GM12878 (cell line): Measurements from ENCODE around the gene TNK2. TPM values are rescaled to one million over a fixed set of nuclear protein-coding genes. Genes with fewer than 3 reads are reported as not detected.

Experiments used
- ATAC-seq: fragments of 200-7000 bp; cut with Tn5 transposase; 3 replicates; pipeline ENCODE4 v1.9.1; 2020; ENCODE audit warnings: mild to moderate bottlenecking, moderate library complexity
- BruUV-seq: library from RNA; stranded (reverse); fragments of 400-500 nt; replicated peaks from 2 replicates; lab custom pipeline; 2021; lab: Mats Ljungman, UMichigan
- CTCF ChIA-PET: fragments of 300-600 bp; sonication (Branson Sonifier 250); formaldehyde crosslinking; extraction: SDS; loops from one replicate; lab custom pipeline; 2021; ENCODE audit warnings: inconsistent platforms; lab: Yijun Ruan, JAX
- POLR2A ChIA-PET: fragments of 350-600 bp; formaldehyde crosslinking; extraction: SDS; loops from one replicate; lab custom pipeline; 2021; ENCODE audit warnings: inconsistent platforms; lab: Charles Lee
- RAD21 ChIA-PET: fragments of 300-600 bp; sonication (Branson Sonifier 250); formaldehyde crosslinking; loops from one replicate; lab custom pipeline; 2023; ENCODE audit warnings: antibody characterized with exemption; ENCODE audit not compliant: unreplicated experiment; lab: Charles Lee
- SMC1A ChIA-PET: fragments of 300-600 bp; sonication (Branson Sonifier 250); formaldehyde crosslinking; loops from one replicate; lab custom pipeline; 2023; ENCODE audit not compliant: unreplicated experiment, uncharacterized antibody; lab: Charles Lee
- DNase-seq: peaks from one replicate; pipeline ENCODE4 v3.0.0-alpha.2; 2011; ENCODE audit warnings: low read depth, low spot score
- FAIRE-seq: peaks from 3 replicates; lab custom pipeline; 2011; peaks lifted over from hg19 to GRCh38; lab: Jason Lieb, UNC
- H2AFZ ChIP-seq: 2 replicates; pipeline ENCODE4 v1.6.0; 2011; ENCODE audit warnings: low read depth, low read length, control low read depth; ENCODE audit not compliant: control insufficient read depth
- H3K27ac ChIP-seq: 2 replicates; pipeline ENCODE4 v1.5.1; 2011; ENCODE audit warnings: control low read depth; ENCODE audit not compliant: control insufficient read depth, insufficient read depth
- H3K27me3 ChIP-seq, 2 experiments: replicated peaks in 1 of 2; 2 replicates each; pipeline versions ENCODE4 v1.6.0 to v1.6.1; 2011; ENCODE audit warnings: low read length in 1 of 2; ENCODE audit not compliant: control insufficient read depth in 2 of 2, insufficient read depth in 2 of 2
- H3K36me3 ChIP-seq, 2 experiments: 2 replicates each; pipeline ENCODE4 v1.5.1; 2011; ENCODE audit warnings: low read length in 1 of 2; ENCODE audit not compliant: control insufficient read depth in 2 of 2, insufficient read depth in 2 of 2
- H3K4me1 ChIP-seq: 2 replicates; pipeline ENCODE4 v1.6.1; 2011; ENCODE audit warnings: mild to moderate bottlenecking, low read length, moderate library complexity, mixed read lengths; ENCODE audit not compliant: control insufficient read depth, insufficient read depth
- H3K4me2 ChIP-seq: 2 replicates; pipeline ENCODE4 v1.6.0; 2011; ENCODE audit warnings: control low read depth; ENCODE audit not compliant: control insufficient read depth, insufficient read depth
- H3K4me3 ChIP-seq: fragments of 200-600 bp; sonication (generic); 2 replicates; pipeline ENCODE4 v1.5.1; 2016
- H3K79me2 ChIP-seq: 2 replicates; pipeline ENCODE4 v1.6.0; 2011; ENCODE audit warnings: low read length; ENCODE audit not compliant: control insufficient read depth, insufficient read depth
- H3K9ac ChIP-seq: 2 replicates; pipeline ENCODE4 v1.8.0; 2011; ENCODE audit warnings: low read length, control low read depth, mixed read lengths; ENCODE audit not compliant: control insufficient read depth, insufficient read depth
- H3K9me3 ChIP-seq: replicated peaks from 3 replicates; pipeline ENCODE4 v1.5.1; 2011; ENCODE audit warnings: mild to moderate bottlenecking, low read length; ENCODE audit not compliant: control insufficient read depth, insufficient read depth
- H4K20me1 ChIP-seq: 2 replicates; pipeline ENCODE4 v1.6.0; 2011; ENCODE audit not compliant: control insufficient read depth, insufficient read depth
- ASH2L ChIP-seq: fragments of 300-600, 200-600 bp; sonication (generic); IDR thresholded peaks from 2 replicates; pipeline ENCODE4 v1.6.1; 2017; ENCODE audit warnings: low read depth, mild to moderate bottlenecking, borderline replicate concordance
- CBX5 ChIP-seq: sonication (generic); IDR thresholded peaks from 2 replicates; pipeline ENCODE4 v1.6.1; 2016; ENCODE audit warnings: low read depth, moderate library complexity, mild to moderate bottlenecking, inconsistent platforms
- CHD2 ChIP-seq: IDR thresholded peaks from 2 replicates; pipeline ENCODE4 v1.6.1; 2011; ENCODE audit warnings: low read depth, low read length, improper control_type of control experiment, borderline replicate concordance
- CREM ChIP-seq: IDR thresholded peaks from 2 replicates; pipeline ENCODE4 v1.6.1; 2014; ENCODE audit warnings: antibody characterized with exemption, low read depth
- MLLT1 ChIP-seq: fragments of 450-650 bp; IDR thresholded peaks from 2 replicates; pipeline ENCODE4 v1.6.1; 2016; ENCODE audit warnings: mild to moderate bottlenecking
- MYC ChIP-seq: IDR thresholded peaks from 2 replicates; pipeline ENCODE4 v1.6.1; 2011; ENCODE audit warnings: mild to moderate bottlenecking, low read length, moderate library complexity, inconsistent platforms; ENCODE audit not compliant: insufficient read depth, insufficient replicate concordance, insufficient read length, severe bottlenecking
- NR2F1 ChIP-seq: fragments of 450-650 bp; conservative IDR thresholded peaks from 2 replicates; pipeline ENCODE4 v1.6.1; 2017; ENCODE audit warnings: mild to moderate bottlenecking
- RAD21 ChIP-seq: IDR thresholded peaks from 2 replicates; pipeline ENCODE4 v1.6.1; 2011; ENCODE audit warnings: mild to moderate bottlenecking, low read depth, low read length, moderate library complexity; ENCODE audit not compliant: insufficient read depth
- SIX5 ChIP-seq: IDR thresholded peaks from 2 replicates; pipeline ENCODE4 v1.6.1; 2011; ENCODE audit warnings: mild to moderate bottlenecking, low read depth, low read length, moderate library complexity; ENCODE audit not compliant: severe bottlenecking
- SRF ChIP-seq, 2 experiments: IDR thresholded peaks; 2 replicates each; pipeline ENCODE4 v1.6.1; 2011; ENCODE audit warnings: low read depth in 2 of 2, low read length in 2 of 2, mild to moderate bottlenecking in 1 of 2, moderate library complexity in 1 of 2
- ZNF207 ChIP-seq: fragments of 450-650 bp; IDR thresholded peaks from 2 replicates; pipeline ENCODE4 v1.6.1; 2014; ENCODE audit warnings: antibody characterized with exemption, mild to moderate bottlenecking, borderline replicate concordance
- WGBS: methylation state at CpG from one replicate; pipeline ENCODE4 v1.1.6; 2016; ENCODE audit warnings: low lambda C conversion rate; ENCODE audit not compliant: insufficient replicate concordance, insufficient coverage; ENCODE audit errors: missing lambda C conversion rate; 5-methylcytosine and 5-hydroxymethylcytosine counted together
- in situ Hi-C: fragments of 300-500 bp; cut with MboI; formaldehyde crosslinking; loops from 9 replicates; pipeline ENCODE4 v1.14.3; 2018; ENCODE audit warnings: mixed read lengths
- intact Hi-C: fragments of 100-400 bp; cut with micrococcal nuclease; formaldehyde crosslinking; loops from one replicate; pipeline ENCODE4 v1.14.2; 2022; ENCODE audit not compliant: unreplicated experiment
- polyA plus RNA-seq, 11 experiments: library from polyadenylated mRNA; depleted of rRNA in 4 of 11; unstranded in 6 of 11; stranded (reverse) in 5 of 11; fragments of >200 nt; fragmentation: Nextera tagmentation in 4 of 11; fragmentation: Illumina TruSeq in 1 of 11; extraction: Ambion mirVana in 4 of 11; extraction: Trizol in 1 of 11; gene quantifications; 1 replicate in 1 of 11; 2 replicates in 10 of 11; pipeline versions ENCODE4 v1.2.1 to v1.2.3, GENCODE V29; 2011 to 2016; ENCODE audit warnings: inconsistent platforms in 2 of 11, missing spikeins in 2 of 11, low read depth in 1 of 11
- total RNA-seq, 4 experiments: library from RNA; depleted of rRNA in 3 of 4; stranded (reverse); fragments of >200 nt in 3 of 4; fragmentation: Illumina TruSeq in 1 of 4; extraction: Trizol in 1 of 4; gene quantifications; 2 replicates each; pipeline versions ENCODE4 v1.2.1 to v1.2.3, GENCODE V29; 2013 to 2021
- TF ChIP-seq, protein P1 (sequence below): fragments of 450-650 bp; formaldehyde crosslinking; IDR thresholded peaks from 2 replicates; pipeline ENCODE4 v1.5.0; 2022; ENCODE audit warnings: mild to moderate bottlenecking, missing genetic modification characterization
- TF ChIP-seq, protein P2 (sequence below): fragments of 450-650 bp; IDR thresholded peaks from 2 replicates; pipeline ENCODE4 v1.6.1; 2017; ENCODE audit warnings: mild to moderate bottlenecking, moderate library complexity

TNK2 gene
- total and polyA plus RNA-seq, 10 of the 15 experiments (the other 5 are each of a cell fraction or from before 2014, with no cell fraction given), result 0.13 to 47.8 (median 10.8) TPM

- H3K27ac ChIP-seq, result no peak overlapping the region
- 74% methylated on average over 7 of the region's 8 CpGs for WGBS
- H3K4me2 ChIP-seq, result no peak overlapping the region
- H3K9me3 ChIP-seq, result no peaks in the 10 kb centered on the region
- H3K4me3 ChIP-seq, result no peak overlapping the region
- FAIRE-seq, result no peak
- H4K20me1 ChIP-seq, result no peaks in the 10 kb centered on the region
- no peak for ATAC-seq
- no peak for DNase-seq
- no peak overlapping the region for H3K9ac ChIP-seq
- no peaks in the 10 kb centered on the region for H3K4me1 ChIP-seq
- no TSS peak for BruUV-seq
- intact Hi-C loops, result no loop called here
- no peaks in the 10 kb centered on the region for H3K27me3 ChIP-seq
- in situ Hi-C loops, result no loop called here
- ChIA-PET POLR2A (no interaction called here), SMC1A (no interaction called here), RAD21 (no interaction called here), CTCF (interaction anchor here (1.5 kb wide), 1 partner anchor 72 kb away, joined by 4 read pairs; no protein-coding TSS in a partner anchor)
- H3K36me3 ChIP-seq, result no peaks in the 10 kb centered on the region
- no peak overlapping the region for H2AFZ ChIP-seq
- H3K79me2 ChIP-seq, result no peaks in the 10 kb centered on the region
- TF ChIP-seq RAD21, result no peak
- no peak for TF ChIP-seq NR2F1
- TF ChIP-seq MYC, result no peak
- TF ChIP-seq, protein P1, sequence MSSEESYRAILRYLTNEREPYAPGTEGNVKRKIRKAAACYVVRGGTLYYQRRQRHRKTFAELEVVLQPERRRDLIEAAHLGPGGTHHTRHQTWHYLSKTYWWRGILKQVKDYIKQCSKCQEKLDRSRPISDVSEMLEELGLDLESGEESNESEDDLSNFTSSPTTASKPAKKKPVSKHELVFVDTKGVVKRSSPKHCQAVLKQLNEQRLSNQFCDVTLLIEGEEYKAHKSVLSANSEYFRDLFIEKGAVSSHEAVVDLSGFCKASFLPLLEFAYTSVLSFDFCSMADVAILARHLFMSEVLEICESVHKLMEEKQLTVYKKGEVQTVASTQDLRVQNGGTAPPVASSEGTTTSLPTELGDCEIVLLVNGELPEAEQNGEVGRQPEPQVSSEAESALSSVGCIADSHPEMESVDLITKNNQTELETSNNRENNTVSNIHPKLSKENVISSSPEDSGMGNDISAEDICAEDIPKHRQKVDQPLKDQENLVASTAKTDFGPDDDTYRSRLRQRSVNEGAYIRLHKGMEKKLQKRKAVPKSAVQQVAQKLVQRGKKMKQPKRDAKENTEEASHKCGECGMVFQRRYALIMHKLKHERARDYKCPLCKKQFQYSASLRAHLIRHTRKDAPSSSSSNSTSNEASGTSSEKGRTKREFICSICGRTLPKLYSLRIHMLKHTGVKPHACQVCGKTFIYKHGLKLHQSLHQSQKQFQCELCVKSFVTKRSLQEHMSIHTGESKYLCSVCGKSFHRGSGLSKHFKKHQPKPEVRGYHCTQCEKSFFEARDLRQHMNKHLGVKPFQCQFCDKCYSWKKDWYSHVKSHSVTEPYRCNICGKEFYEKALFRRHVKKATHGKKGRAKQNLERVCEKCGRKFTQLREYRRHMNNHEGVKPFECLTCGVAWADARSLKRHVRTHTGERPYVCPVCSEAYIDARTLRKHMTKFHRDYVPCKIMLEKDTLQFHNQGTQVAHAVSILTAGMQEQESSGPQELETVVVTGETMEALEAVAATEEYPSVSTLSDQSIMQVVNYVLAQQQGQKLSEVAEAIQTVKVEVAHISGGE (CRISPR knock-in tag), result no peak
- TF ChIP-seq ZNF207, result no peak
- no peak for TF ChIP-seq SIX5
- TF ChIP-seq CBX5, result no peak
- TF ChIP-seq ASH2L, result no peak
- TF ChIP-seq, protein P2, sequence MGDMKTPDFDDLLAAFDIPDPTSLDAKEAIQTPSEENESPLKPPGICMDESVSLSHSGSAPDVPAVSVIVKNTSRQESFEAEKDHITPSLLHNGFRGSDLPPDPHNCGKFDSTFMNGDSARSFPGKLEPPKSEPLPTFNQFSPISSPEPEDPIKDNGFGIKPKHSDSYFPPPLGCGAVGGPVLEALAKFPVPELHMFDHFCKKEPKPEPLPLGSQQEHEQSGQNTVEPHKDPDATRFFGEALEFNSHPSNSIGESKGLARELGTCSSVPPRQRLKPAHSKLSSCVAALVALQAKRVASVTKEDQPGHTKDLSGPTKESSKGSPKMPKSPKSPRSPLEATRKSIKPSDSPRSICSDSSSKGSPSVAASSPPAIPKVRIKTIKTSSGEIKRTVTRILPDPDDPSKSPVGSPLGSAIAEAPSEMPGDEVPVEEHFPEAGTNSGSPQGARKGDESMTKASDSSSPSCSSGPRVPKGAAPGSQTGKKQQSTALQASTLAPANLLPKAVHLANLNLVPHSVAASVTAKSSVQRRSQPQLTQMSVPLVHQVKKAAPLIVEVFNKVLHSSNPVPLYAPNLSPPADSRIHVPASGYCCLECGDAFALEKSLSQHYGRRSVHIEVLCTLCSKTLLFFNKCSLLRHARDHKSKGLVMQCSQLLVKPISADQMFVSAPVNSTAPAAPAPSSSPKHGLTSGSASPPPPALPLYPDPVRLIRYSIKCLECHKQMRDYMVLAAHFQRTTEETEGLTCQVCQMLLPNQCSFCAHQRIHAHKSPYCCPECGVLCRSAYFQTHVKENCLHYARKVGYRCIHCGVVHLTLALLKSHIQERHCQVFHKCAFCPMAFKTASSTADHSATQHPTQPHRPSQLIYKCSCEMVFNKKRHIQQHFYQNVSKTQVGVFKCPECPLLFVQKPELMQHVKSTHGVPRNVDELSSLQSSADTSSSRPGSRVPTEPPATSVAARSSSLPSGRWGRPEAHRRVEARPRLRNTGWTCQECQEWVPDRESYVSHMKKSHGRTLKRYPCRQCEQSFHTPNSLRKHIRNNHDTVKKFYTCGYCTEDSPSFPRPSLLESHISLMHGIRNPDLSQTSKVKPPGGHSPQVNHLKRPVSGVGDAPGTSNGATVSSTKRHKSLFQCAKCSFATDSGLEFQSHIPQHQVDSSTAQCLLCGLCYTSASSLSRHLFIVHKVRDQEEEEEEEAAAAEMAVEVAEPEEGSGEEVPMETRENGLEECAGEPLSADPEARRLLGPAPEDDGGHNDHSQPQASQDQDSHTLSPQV, result no peak
- TF ChIP-seq MLLT1, result no peak
- TF ChIP-seq CHD2, result no peak
- no peak for TF ChIP-seq SRF (IDR thresholded peaks at IDR 0.05; ENCODE audit: low read depth in 2 of 2, low read length in 2 of 2)
- TF ChIP-seq CREM, result no peak
Measured at GRCh38 chr3:195931582-195932273, 23.4 kb upstream of the TNK2 start.
